ENCODE measurements around the gene MTG1.
A peak's percentile ranks its signal among the peaks of the same experiment; 100 is the strongest.
"Not testable (repeated sequence)": the region's sequence is repeated elsewhere in the genome, so short reads cannot be mapped to it uniquely, and the experiment has no call there.

MTG1 gene

GRCh38 chr10:133396035-133396624, 2.2 kb downstream of the MTG1 start:
- H3K4me3 Mint-ChIP-seq = peak overlapping the region; percentile 96

GRCh38 chr10:133397938-133398337, 4.0 kb downstream of the MTG1 start:
- H3K4me1 Mint-ChIP-seq = peaks cover 46% of the 10 kb centered on the region
- DNase-seq (no peak), ATAC-seq (no peak)
- H3K9me3 Mint-ChIP-seq = no peaks in the 10 kb centered on the region
- no peak overlapping the region for H3K4me3 Mint-ChIP-seq
- no peaks in the 10 kb centered on the region for H3K27me3 Mint-ChIP-seq
- peaks cover 43% of the 10 kb centered on the region for H3K36me3 Mint-ChIP-seq (ENCODE audit: low read depth)
- peak overlapping the region; percentile 1 for H3K27ac Mint-ChIP-seq

More at GRCh38 chr10:133396035-133396624, 2.2 kb downstream of the MTG1 start:
- Mint-ChIP-seq H3K9me3 (no peaks in the 10 kb centered on the region), H3K27ac (peak overlapping the region; percentile 5), H3K27me3 (no peaks in the 10 kb centered on the region), H3K4me1 (peaks cover 50% of the 10 kb centered on the region), H3K36me3 (ENCODE audit: low read depth) (peaks cover 31% of the 10 kb centered on the region)
- ATAC-seq = no peak
- DNase-seq = no peak

GRCh38 chr10:133399123-133399601, 5.2 kb downstream of the MTG1 start:
- no peak overlapping the region for H3K4me3 Mint-ChIP-seq
- H3K9me3 Mint-ChIP-seq = no peaks in the 10 kb centered on the region
- peaks cover 43% of the 10 kb centered on the region for H3K4me1 Mint-ChIP-seq
- no peaks in the 10 kb centered on the region for H3K27me3 Mint-ChIP-seq
- ATAC-seq (no peak), DNase-seq (no peak)
- peaks cover 47% of the 10 kb centered on the region for H3K36me3 Mint-ChIP-seq (ENCODE audit: low read depth)
- H3K27ac Mint-ChIP-seq = no peak overlapping the region

- peaks cover 50% of the 10 kb centered on the region for H3K36me3 Mint-ChIP-seq (ENCODE audit: low read depth)
- H3K27me3 Mint-ChIP-seq = no peaks in the 10 kb centered on the region
Observed at GRCh38 chr10:133400624-133401424, 6.9 kb downstream of the MTG1 start.

GRCh38 chr10:133401500-133401899, 7.5 kb downstream of the MTG1 start:
- Mint-ChIP-seq H3K36me3 (ENCODE audit: low read depth) (peaks cover 52% of the 10 kb centered on the region), H3K4me3 (no peak overlapping the region), H3K4me1 (peaks cover 52% of the 10 kb centered on the region), H3K9me3 (no peaks in the 10 kb centered on the region), H3K27ac (peak overlapping the region; percentile 82), H3K27me3 (no peaks in the 10 kb centered on the region)
- DNase-seq = no peak
- no peak for ATAC-seq

More at GRCh38 chr10:133400624-133401424, 6.9 kb downstream of the MTG1 start:
- DNase-seq (no peak), ATAC-seq (peak; percentile 48)
- Mint-ChIP-seq H3K27ac (peak overlapping the region; percentile 82), H3K4me1 (peaks cover 46% of the 10 kb centered on the region), H3K9me3 (no peaks in the 10 kb centered on the region), H3K4me3 (peak overlapping the region; percentile 33)

- Mint-ChIP-seq H3K27me3 (no peaks in the 10 kb centered on the region), H3K36me3 (ENCODE audit: low read depth) (peaks cover 51% of the 10 kb centered on the region), H3K27ac (no peak overlapping the region), H3K4me1 (peaks cover 56% of the 10 kb centered on the region), H3K4me3 (no peak overlapping the region), H3K9me3 (no peaks in the 10 kb centered on the region)
- no peak for DNase-seq
- ATAC-seq = no peak
Observed at GRCh38 chr10:133401981-133402725, 8.2 kb downstream of the MTG1 start.

GRCh38 chr10:133403359-133403758, 9.4 kb downstream of the MTG1 start:
- DNase-seq (no peak), ATAC-seq (no peak)
- no peaks in the 10 kb centered on the region for H3K9me3 Mint-ChIP-seq
- H3K4me3 Mint-ChIP-seq = no peak overlapping the region
- no peak overlapping the region for H3K27ac Mint-ChIP-seq
- no peaks in the 10 kb centered on the region for H3K27me3 Mint-ChIP-seq
- peaks cover 50% of the 10 kb centered on the region for H3K36me3 Mint-ChIP-seq (ENCODE audit: low read depth)
- peaks cover 61% of the 10 kb centered on the region for H3K4me1 Mint-ChIP-seq

GRCh38 chr10:133403784-133404183, 9.8 kb downstream of the MTG1 start:
- ATAC-seq (no peak), DNase-seq (no peak)
- Mint-ChIP-seq H3K4me1 (peaks cover 61% of the 10 kb centered on the region), H3K9me3 (no peaks in the 10 kb centered on the region), H3K27ac (no peak overlapping the region), H3K27me3 (no peaks in the 10 kb centered on the region), H3K4me3 (no peak overlapping the region), H3K36me3 (ENCODE audit: low read depth) (peaks cover 55% of the 10 kb centered on the region)

- no peak overlapping the region for H3K4me3 Mint-ChIP-seq
- H3K9me3 Mint-ChIP-seq = no peaks in the 10 kb centered on the region
- H3K4me1 Mint-ChIP-seq = peaks cover 55% of the 10 kb centered on the region
- ATAC-seq (no peak), DNase-seq (no peak)
- H3K27me3 Mint-ChIP-seq = no peaks in the 10 kb centered on the region
- H3K36me3 Mint-ChIP-seq (ENCODE audit: low read depth) = peaks cover 68% of the 10 kb centered on the region
- no peak overlapping the region for H3K27ac Mint-ChIP-seq
Observed at GRCh38 chr10:133405272-133405671, 11.3 kb downstream of the MTG1 start.

GRCh38 chr10:133405844-133406527, 12.0 kb downstream of the MTG1 start:
- peaks cover 72% of the 10 kb centered on the region for H3K36me3 Mint-ChIP-seq (ENCODE audit: low read depth)

GRCh38 chr10:133411523-133412380, 17.8 kb downstream of the MTG1 start:
- peaks cover 21% of the 10 kb centered on the region for H3K4me1 Mint-ChIP-seq
- H3K4me3 Mint-ChIP-seq = no peak overlapping the region
- H3K27me3 Mint-ChIP-seq = no peaks in the 10 kb centered on the region
- H3K27ac Mint-ChIP-seq = no peak overlapping the region
- DNase-seq = no peak
- H3K9me3 Mint-ChIP-seq = peaks cover 26% of the 10 kb centered on the region
- peaks cover 79% of the 10 kb centered on the region for H3K36me3 Mint-ChIP-seq (ENCODE audit: low read depth)
- no peak for ATAC-seq

More at GRCh38 chr10:133405844-133406527, 12.0 kb downstream of the MTG1 start:
- Mint-ChIP-seq H3K4me1 (peaks cover 48% of the 10 kb centered on the region), H3K27me3 (no peaks in the 10 kb centered on the region), H3K4me3 (no peak overlapping the region), H3K27ac (peak overlapping the region; percentile 59), H3K9me3 (peaks cover 3% of the 10 kb centered on the region)
- no peak for DNase-seq
- ATAC-seq = peak; percentile 66

GRCh38 chr10:133412381-133412711, 18.4 kb downstream of the MTG1 start:
- Mint-ChIP-seq H3K27ac (no peak overlapping the region), H3K27me3 (no peaks in the 10 kb centered on the region), H3K4me3 (no peak overlapping the region), H3K36me3 (ENCODE audit: low read depth) (peaks cover 73% of the 10 kb centered on the region), H3K4me1 (peaks cover 15% of the 10 kb centered on the region), H3K9me3 (peaks cover 26% of the 10 kb centered on the region)
- ATAC-seq = no peak
- DNase-seq = no peak

GRCh38 chr10:133414401-133414800, 20.4 kb downstream of the MTG1 start:
- ATAC-seq, DNase-seq, H3K27me3 Mint-ChIP-seq, H3K27ac Mint-ChIP-seq, H3K4me1 Mint-ChIP-seq, H3K4me3 Mint-ChIP-seq: not testable (repeated sequence)
- H3K36me3 Mint-ChIP-seq (ENCODE audit: low read depth) = peaks cover 62% of the 10 kb centered on the region
- peaks cover 26% of the 10 kb centered on the region for H3K9me3 Mint-ChIP-seq

Measured in activated naive CD8-positive, alpha-beta T cell treated with anti-CD3 and anti-CD28 coated beads, Interleukin-2, amount 50 U/mL, for 24 hours (primary cell).